WTC11 (cell line): ENCODE measurements around the gene GPR27. TPM values are rescaled to one million over a fixed set of nuclear protein-coding genes. Genes with fewer than 3 reads are reported as not detected.

Source experiments
- CREM ChIP-seq: sonication (generic); formaldehyde crosslinking; IDR thresholded peaks from 2 replicates; pipeline ENCODE4 v1.8.1; 2022; ENCODE audit warnings: mild to moderate bottlenecking, missing genetic modification reagents, moderate library complexity
- ELF4 ChIP-seq: sonication (generic); formaldehyde crosslinking; IDR thresholded peaks from 2 replicates; pipeline ENCODE4 v1.8.1; 2022; ENCODE audit warnings: low read depth, mild to moderate bottlenecking, moderate library complexity, missing genetic modification reagents
- EMX1 ChIP-seq: fragments of 250-450 bp; sonication (Bioruptor Pico); IDR thresholded peaks from 2 replicates; pipeline ENCODE4 v1.8.0; 2021; ENCODE audit warnings: mild to moderate bottlenecking
- ETV6 ChIP-seq: sonication (generic); formaldehyde crosslinking; IDR thresholded peaks from 2 replicates; pipeline ENCODE4 v1.8.1; 2022; ENCODE audit warnings: mild to moderate bottlenecking, missing genetic modification reagents
- FOXP1 ChIP-seq: sonication (generic); formaldehyde crosslinking; IDR thresholded peaks from 2 replicates; pipeline ENCODE4 v1.8.0; 2022; ENCODE audit warnings: missing genetic modification reagents, mild to moderate bottlenecking, moderate library complexity, borderline replicate concordance
- GTF2I ChIP-seq: fragments of 250-450 bp; sonication (Bioruptor Pico); conservative IDR thresholded peaks from 2 replicates; pipeline ENCODE4 v1.4.0; 2021; ENCODE audit warnings: mild to moderate bottlenecking
- IRF2 ChIP-seq: sonication (generic); formaldehyde crosslinking; IDR thresholded peaks from 2 replicates; pipeline ENCODE4 v1.8.0; 2022; ENCODE audit warnings: low read depth, missing genetic modification reagents, borderline replicate concordance
- JAZF1 ChIP-seq: fragments of 250-450 bp; sonication (Bioruptor Pico); IDR thresholded peaks from 2 replicates; pipeline ENCODE4 v1.9.0; 2021; ENCODE audit warnings: moderate library complexity, mild to moderate bottlenecking, inconsistent platforms
- JUN ChIP-seq: sonication (generic); formaldehyde crosslinking; IDR thresholded peaks from 2 replicates; pipeline ENCODE4 v1.8.0; 2023; ENCODE audit warnings: mild to moderate bottlenecking, missing genetic modification reagents
- KAT7 ChIP-seq: sonication (generic); formaldehyde crosslinking; IDR thresholded peaks from 2 replicates; pipeline ENCODE4 v1.8.1; 2023; ENCODE audit warnings: missing genetic modification reagents, mild to moderate bottlenecking, borderline replicate concordance
- NFYB ChIP-seq: sonication (generic); formaldehyde crosslinking; conservative IDR thresholded peaks from 2 replicates; pipeline ENCODE4 v1.8.0; 2022; ENCODE audit warnings: low read depth, missing genetic modification reagents
- NR2C2 ChIP-seq: sonication (generic); formaldehyde crosslinking; IDR thresholded peaks from 2 replicates; pipeline ENCODE4 v1.8.0; 2022; ENCODE audit warnings: mild to moderate bottlenecking, missing genetic modification reagents
- RORB ChIP-seq: fragments of 250-450 bp; sonication (Bioruptor Pico); IDR thresholded peaks from 2 replicates; pipeline ENCODE4 v1.9.0; 2021; ENCODE audit warnings: mild to moderate bottlenecking
- SOX15 ChIP-seq: fragments of 250-450 bp; sonication (Bioruptor Pico); IDR thresholded peaks from 2 replicates; pipeline ENCODE4 v1.9.0; 2021; ENCODE audit warnings: mild to moderate bottlenecking
- TCF7 ChIP-seq: sonication (generic); formaldehyde crosslinking; IDR thresholded peaks from 2 replicates; pipeline ENCODE4 v1.8.0; 2022; ENCODE audit warnings: mild to moderate bottlenecking, low read depth, missing genetic modification reagents, moderate library complexity
- ZBTB21 ChIP-seq: sonication (generic); formaldehyde crosslinking; IDR thresholded peaks from 2 replicates; pipeline ENCODE4 v1.8.1; 2023; ENCODE audit warnings: mild to moderate bottlenecking, missing genetic modification reagents, borderline replicate concordance
- ZNF263 ChIP-seq: sonication (generic); formaldehyde crosslinking; IDR thresholded peaks from 2 replicates; pipeline ENCODE4 v1.8.1; 2022; ENCODE audit warnings: low read depth, mild to moderate bottlenecking, moderate library complexity, missing genetic modification reagents
- total RNA-seq: library from RNA; stranded (reverse); gene quantifications from 3 replicates; pipeline ENCODE4 v1.2.3, GENCODE V29; 2021
- TF ChIP-seq, protein P1 (sequence below): sonication (generic); formaldehyde crosslinking; conservative IDR thresholded peaks from 2 replicates; pipeline ENCODE4 v1.8.1; 2023; ENCODE audit warnings: mild to moderate bottlenecking, low read depth, missing genetic modification reagents, moderate library complexity
- TF ChIP-seq, protein P2 (sequence below): sonication (generic); formaldehyde crosslinking; IDR thresholded peaks from 2 replicates; pipeline ENCODE4 v1.8.1; 2023; ENCODE audit warnings: mild to moderate bottlenecking, missing genetic modification reagents, moderate library complexity
- TF ChIP-seq, protein P3 (sequence below): sonication (generic); formaldehyde crosslinking; IDR thresholded peaks from 2 replicates; pipeline ENCODE4 v1.8.1; 2023; ENCODE audit warnings: mild to moderate bottlenecking, missing genetic modification reagents, moderate library complexity
- TF ChIP-seq, protein P4 (sequence below): sonication (generic); formaldehyde crosslinking; IDR thresholded peaks from 2 replicates; pipeline ENCODE4 v1.8.1; 2022; ENCODE audit warnings: missing genetic modification reagents, borderline replicate concordance
- TF ChIP-seq, protein P5 (sequence below): sonication (generic); formaldehyde crosslinking; IDR thresholded peaks from 2 replicates; pipeline ENCODE4 v1.8.1; 2023; ENCODE audit warnings: mild to moderate bottlenecking, missing genetic modification reagents, borderline replicate concordance
- TF ChIP-seq, protein P6 (sequence below): sonication (generic); formaldehyde crosslinking; IDR thresholded peaks from 2 replicates; pipeline ENCODE4 v1.8.0; 2023; ENCODE audit warnings: missing genetic modification reagents
- TF ChIP-seq, protein P7 (sequence below): fragments of 250-450 bp; sonication (Bioruptor Pico); IDR thresholded peaks from 2 replicates; pipeline ENCODE4 v1.8.0; 2021; ENCODE audit warnings: mild to moderate bottlenecking
- TF ChIP-seq, protein P8 (sequence below): sonication (generic); formaldehyde crosslinking; conservative IDR thresholded peaks from 2 replicates; pipeline ENCODE4 v1.8.1; 2022; ENCODE audit warnings: mild to moderate bottlenecking, missing genetic modification reagents
- TF ChIP-seq, protein P9 (sequence below): sonication (generic); formaldehyde crosslinking; IDR thresholded peaks from 2 replicates; pipeline ENCODE4 v1.8.1; 2022; ENCODE audit warnings: mild to moderate bottlenecking, missing genetic modification reagents, moderate library complexity, borderline replicate concordance

GPR27 gene
- total RNA-seq, 1 experiment from 2014 or later: 16.4 TPM

DNA sequence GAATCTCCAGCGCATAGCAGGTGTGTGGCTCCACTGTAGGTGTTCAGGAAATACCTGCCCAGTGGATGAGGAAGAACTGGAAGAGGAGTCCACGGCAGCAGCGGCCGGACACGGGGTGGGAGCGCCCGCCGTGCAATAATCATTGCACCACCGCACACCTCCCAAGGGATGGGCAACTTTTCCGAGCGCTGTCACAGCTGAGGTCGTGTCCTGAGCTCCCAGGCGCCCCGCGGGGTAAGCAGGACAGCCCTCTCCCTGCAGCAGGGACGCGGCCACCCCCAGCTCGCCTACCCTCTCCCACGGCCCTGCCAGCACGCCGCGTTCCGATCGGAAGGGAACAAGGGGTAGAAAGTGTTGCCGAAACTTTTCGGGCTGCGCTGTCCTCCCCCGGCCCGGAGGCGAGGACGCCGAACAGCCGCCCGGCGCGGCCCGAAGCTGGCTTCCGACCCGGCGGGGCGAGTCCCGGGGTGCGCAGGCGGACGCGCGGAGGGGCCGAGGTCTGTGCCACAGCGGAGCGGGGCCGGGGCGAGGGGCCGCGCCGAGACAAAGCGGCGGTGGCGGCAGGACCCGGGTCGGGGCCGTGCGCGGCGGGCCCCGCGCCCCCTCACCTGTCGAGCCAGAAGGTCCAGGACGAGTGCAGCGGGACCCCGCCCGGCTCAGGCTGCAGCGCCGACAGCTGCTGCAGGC is 28.9 kb upstream of the GPR27 start (continued):
- TF ChIP-seq, protein P1, sequence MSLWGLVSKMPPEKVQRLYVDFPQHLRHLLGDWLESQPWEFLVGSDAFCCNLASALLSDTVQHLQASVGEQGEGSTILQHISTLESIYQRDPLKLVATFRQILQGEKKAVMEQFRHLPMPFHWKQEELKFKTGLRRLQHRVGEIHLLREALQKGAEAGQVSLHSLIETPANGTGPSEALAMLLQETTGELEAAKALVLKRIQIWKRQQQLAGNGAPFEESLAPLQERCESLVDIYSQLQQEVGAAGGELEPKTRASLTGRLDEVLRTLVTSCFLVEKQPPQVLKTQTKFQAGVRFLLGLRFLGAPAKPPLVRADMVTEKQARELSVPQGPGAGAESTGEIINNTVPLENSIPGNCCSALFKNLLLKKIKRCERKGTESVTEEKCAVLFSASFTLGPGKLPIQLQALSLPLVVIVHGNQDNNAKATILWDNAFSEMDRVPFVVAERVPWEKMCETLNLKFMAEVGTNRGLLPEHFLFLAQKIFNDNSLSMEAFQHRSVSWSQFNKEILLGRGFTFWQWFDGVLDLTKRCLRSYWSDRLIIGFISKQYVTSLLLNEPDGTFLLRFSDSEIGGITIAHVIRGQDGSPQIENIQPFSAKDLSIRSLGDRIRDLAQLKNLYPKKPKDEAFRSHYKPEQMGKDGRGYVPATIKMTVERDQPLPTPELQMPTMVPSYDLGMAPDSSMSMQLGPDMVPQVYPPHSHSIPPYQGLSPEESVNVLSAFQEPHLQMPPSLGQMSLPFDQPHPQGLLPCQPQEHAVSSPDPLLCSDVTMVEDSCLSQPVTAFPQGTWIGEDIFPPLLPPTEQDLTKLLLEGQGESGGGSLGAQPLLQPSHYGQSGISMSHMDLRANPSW (CRISPR knock-in tag): 0 out of 2 replicates have a peak, but pooled peaks have one; percentile 68
- 0 out of 2 replicates have a peak, but pooled peaks have one; percentile 25 for TF ChIP-seq KAT7 (CRISPR knock-in tag)
- TF ChIP-seq, protein P2, sequence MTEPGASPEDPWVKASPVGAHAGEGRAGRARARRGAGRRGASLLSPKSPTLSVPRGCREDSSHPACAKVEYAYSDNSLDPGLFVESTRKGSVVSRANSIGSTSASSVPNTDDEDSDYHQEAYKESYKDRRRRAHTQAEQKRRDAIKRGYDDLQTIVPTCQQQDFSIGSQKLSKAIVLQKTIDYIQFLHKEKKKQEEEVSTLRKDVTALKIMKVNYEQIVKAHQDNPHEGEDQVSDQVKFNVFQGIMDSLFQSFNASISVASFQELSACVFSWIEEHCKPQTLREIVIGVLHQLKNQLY: no peak
- TF ChIP-seq, protein P3, sequence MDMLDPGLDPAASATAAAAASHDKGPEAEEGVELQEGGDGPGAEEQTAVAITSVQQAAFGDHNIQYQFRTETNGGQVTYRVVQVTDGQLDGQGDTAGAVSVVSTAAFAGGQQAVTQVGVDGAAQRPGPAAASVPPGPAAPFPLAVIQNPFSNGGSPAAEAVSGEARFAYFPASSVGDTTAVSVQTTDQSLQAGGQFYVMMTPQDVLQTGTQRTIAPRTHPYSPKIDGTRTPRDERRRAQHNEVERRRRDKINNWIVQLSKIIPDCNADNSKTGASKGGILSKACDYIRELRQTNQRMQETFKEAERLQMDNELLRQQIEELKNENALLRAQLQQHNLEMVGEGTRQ (CRISPR knock-in tag): no peak
- TF ChIP-seq, protein P4, sequence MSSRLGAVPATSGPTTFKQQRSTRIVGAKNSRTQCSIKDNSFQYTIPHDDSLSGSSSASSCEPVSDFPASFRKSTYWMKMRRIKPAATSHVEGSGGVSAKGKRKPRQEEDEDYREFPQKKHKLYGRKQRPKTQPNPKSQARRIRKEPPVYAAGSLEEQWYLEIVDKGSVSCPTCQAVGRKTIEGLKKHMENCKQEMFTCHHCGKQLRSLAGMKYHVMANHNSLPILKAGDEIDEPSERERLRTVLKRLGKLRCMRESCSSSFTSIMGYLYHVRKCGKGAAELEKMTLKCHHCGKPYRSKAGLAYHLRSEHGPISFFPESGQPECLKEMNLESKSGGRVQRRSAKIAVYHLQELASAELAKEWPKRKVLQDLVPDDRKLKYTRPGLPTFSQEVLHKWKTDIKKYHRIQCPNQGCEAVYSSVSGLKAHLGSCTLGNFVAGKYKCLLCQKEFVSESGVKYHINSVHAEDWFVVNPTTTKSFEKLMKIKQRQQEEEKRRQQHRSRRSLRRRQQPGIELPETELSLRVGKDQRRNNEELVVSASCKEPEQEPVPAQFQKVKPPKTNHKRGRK (CRISPR knock-in tag): no peak
- TF ChIP-seq ZNF263 (CRISPR knock-in tag): no peak
- TF ChIP-seq, protein P5, sequence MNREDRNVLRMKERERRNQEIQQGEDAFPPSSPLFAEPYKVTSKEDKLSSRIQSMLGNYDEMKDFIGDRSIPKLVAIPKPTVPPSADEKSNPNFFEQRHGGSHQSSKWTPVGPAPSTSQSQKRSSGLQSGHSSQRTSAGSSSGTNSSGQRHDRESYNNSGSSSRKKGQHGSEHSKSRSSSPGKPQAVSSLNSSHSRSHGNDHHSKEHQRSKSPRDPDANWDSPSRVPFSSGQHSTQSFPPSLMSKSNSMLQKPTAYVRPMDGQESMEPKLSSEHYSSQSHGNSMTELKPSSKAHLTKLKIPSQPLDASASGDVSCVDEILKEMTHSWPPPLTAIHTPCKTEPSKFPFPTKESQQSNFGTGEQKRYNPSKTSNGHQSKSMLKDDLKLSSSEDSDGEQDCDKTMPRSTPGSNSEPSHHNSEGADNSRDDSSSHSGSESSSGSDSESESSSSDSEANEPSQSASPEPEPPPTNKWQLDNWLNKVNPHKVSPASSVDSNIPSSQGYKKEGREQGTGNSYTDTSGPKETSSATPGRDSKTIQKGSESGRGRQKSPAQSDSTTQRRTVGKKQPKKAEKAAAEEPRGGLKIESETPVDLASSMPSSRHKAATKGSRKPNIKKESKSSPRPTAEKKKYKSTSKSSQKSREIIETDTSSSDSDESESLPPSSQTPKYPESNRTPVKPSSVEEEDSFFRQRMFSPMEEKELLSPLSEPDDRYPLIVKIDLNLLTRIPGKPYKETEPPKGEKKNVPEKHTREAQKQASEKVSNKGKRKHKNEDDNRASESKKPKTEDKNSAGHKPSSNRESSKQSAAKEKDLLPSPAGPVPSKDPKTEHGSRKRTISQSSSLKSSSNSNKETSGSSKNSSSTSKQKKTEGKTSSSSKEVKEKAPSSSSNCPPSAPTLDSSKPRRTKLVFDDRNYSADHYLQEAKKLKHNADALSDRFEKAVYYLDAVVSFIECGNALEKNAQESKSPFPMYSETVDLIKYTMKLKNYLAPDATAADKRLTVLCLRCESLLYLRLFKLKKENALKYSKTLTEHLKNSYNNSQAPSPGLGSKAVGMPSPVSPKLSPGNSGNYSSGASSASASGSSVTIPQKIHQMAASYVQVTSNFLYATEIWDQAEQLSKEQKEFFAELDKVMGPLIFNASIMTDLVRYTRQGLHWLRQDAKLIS (CRISPR knock-in tag): no peak
- TF ChIP-seq, protein P6, sequence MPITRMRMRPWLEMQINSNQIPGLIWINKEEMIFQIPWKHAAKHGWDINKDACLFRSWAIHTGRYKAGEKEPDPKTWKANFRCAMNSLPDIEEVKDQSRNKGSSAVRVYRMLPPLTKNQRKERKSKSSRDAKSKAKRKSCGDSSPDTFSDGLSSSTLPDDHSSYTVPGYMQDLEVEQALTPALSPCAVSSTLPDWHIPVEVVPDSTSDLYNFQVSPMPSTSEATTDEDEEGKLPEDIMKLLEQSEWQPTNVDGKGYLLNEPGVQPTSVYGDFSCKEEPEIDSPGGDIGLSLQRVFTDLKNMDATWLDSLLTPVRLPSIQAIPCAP: no peak
- TF ChIP-seq CREM (CRISPR knock-in tag): no peak
- TF ChIP-seq SOX15 (CRISPR knock-in tag): no peak
- TF ChIP-seq ZBTB21 (CRISPR knock-in tag): no peak
- TF ChIP-seq NR2C2 (CRISPR knock-in tag): no peak
- TF ChIP-seq JUN: 0 out of 2 replicates have a peak, but pooled peaks have one; percentile 40
- TF ChIP-seq GTF2I (CRISPR knock-in tag): no peak
- TF ChIP-seq, protein P7, sequence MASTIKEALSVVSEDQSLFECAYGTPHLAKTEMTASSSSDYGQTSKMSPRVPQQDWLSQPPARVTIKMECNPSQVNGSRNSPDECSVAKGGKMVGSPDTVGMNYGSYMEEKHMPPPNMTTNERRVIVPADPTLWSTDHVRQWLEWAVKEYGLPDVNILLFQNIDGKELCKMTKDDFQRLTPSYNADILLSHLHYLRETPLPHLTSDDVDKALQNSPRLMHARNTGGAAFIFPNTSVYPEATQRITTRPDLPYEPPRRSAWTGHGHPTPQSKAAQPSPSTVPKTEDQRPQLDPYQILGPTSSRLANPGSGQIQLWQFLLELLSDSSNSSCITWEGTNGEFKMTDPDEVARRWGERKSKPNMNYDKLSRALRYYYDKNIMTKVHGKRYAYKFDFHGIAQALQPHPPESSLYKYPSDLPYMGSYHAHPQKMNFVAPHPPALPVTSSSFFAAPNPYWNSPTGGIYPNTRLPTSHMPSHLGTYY (CRISPR knock-in tag): no peak
- TF ChIP-seq NFYB: no peak
- 0 out of 2 replicates have a peak, but pooled peaks have one; percentile 23 for TF ChIP-seq ETV6 (CRISPR knock-in tag)
- TF ChIP-seq JAZF1: no peak
- no peak for TF ChIP-seq ELF4
- no peak for TF ChIP-seq TCF7 (CRISPR knock-in tag)
- TF ChIP-seq, protein P8, sequence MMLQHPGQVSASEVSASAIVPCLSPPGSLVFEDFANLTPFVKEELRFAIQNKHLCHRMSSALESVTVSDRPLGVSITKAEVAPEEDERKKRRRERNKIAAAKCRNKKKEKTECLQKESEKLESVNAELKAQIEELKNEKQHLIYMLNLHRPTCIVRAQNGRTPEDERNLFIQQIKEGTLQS (CRISPR knock-in tag): no peak
- TF ChIP-seq EMX1: no peak
- TF ChIP-seq RORB: no peak
- TF ChIP-seq, protein P9, sequence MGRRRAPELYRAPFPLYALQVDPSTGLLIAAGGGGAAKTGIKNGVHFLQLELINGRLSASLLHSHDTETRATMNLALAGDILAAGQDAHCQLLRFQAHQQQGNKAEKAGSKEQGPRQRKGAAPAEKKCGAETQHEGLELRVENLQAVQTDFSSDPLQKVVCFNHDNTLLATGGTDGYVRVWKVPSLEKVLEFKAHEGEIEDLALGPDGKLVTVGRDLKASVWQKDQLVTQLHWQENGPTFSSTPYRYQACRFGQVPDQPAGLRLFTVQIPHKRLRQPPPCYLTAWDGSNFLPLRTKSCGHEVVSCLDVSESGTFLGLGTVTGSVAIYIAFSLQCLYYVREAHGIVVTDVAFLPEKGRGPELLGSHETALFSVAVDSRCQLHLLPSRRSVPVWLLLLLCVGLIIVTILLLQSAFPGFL: no peak
- no peak for TF ChIP-seq IRF2
- TF ChIP-seq FOXP1 (CRISPR knock-in tag): peak; percentile 59; the same call in 1 of the 2 replicates
